ENCODE data around the gene SCN9A. TPM values are rescaled to one million over a fixed set of nuclear protein-coding genes. Genes with fewer than 3 reads are reported as not detected.

Gene SCN9A
- total RNA-seq, 2 donors from 2014 or later, result 13.4 to 14.4 TPM

- ATAC-seq, result no peak
- intact Hi-C loops (cut with DNase I, micrococcal nuclease), result no loop called here
- DNase-seq, result no peak
Measured at GRCh38 chr2:166156985-166157490, 218.7 kb downstream of the SCN9A start.

DNA sequence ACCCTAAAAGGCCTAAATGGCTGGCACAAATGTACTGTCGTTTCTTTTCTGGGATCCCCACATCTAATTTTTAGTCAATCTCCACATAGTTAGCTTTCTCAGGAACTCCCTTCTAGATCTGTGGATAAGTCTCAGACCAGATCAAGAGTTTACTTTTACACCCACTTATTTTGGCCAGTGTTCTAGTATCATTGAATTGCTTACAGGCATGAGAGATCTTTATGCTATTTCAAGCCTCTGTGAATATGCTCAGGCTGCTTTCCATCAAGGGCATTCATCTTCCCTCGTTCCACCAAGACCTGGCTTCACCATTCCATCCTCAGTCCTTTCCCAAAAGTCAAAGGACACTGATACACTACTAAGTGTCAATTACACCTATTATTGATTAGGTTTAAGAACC, 220.2 kb downstream of the SCN9A start:
- DNase-seq (no peak), ATAC-seq (no peak)
- intact Hi-C loops (cut with DNase I, micrococcal nuclease), result no loop called here

GRCh38 chr2:166154685-166155338, 220.9 kb downstream of the SCN9A start:
- ATAC-seq (no peak), DNase-seq (no peak)
- intact Hi-C loops (cut with DNase I, micrococcal nuclease), result no loop called here

DNA sequence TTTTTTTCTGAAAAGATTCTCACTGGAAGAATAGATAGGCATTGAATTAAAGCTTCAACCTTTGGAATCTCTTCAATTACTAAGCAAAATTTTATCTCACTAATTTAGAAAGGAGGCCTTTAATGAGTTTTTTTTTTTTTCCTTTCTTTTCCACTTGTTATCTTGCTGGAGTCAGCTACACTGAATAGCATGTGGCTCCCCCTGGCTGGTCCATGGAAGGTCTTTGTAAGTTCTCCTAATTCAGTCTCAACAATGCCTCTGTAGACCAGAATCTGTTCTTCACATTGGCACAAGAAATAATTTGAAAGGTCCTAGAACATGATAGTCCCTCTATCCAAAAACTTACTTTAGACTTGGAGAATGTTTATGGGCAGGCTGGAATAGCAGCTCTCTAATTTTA, 223.7 kb downstream of the SCN9A start:
- intact Hi-C loops (cut with DNase I, micrococcal nuclease), result no loop called here
- ATAC-seq (no peak), DNase-seq (no peak)

GRCh38 chr2:166148500-166149400, 227.0 kb downstream of the SCN9A start:
- intact Hi-C loops (cut with DNase I, micrococcal nuclease), result no loop called here
- DNase-seq, result no peak

DNA sequence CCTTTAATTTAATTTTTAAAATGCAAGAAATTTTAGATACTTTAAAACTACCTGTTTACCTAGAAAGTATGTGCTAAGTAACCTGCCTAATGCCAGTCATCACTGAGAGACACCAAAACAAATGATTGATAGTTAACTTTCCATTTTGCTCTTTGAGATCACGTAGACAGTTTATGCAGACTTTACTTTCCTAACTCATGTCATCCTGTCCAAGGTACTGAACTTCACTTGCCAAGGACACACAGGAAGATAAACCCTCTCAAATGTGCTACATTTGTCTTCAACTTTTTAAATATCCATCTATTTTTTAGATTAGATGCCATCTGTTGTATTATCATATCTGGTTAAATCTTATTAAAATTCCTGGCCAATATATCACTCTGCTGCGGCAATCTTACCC, 227.9 kb downstream of the SCN9A start:
- ATAC-seq (no peak), DNase-seq (no peak)
- intact Hi-C loops (cut with DNase I, micrococcal nuclease), result no loop called here

More at GRCh38 chr2:166148500-166149400, 227.0 kb downstream of the SCN9A start:
- no peak for ATAC-seq

Other genes with a start within 250 kb of the SCN9A start
- gene SCN1A, start 247.9 kb downstream of the SCN9A start, total RNA-seq, result not detected
- 1 to 10 TPM; 1.6 to 10.0 TPM for gene SCN7A, start 118.3 kb upstream of the SCN9A start, total RNA-seq